Right cardiac atrium (tissue), 5 donors: Measurements from ENCODE around the gene MT1H. TPM values are rescaled to one million over a fixed set of nuclear protein-coding genes. Genes with fewer than 3 reads are reported as not detected.

Source experiments
- ATAC-seq, 2 donors: fragments of 200-7000 bp; cut with Tn5 transposase; one replicate each; pipeline versions ENCODE4 v1.8.0 to v1.9.1; 2020; ENCODE audit warnings: moderate library complexity in 2 of 2, mild to moderate bottlenecking in 1 of 2
- DNase-seq, 3 donors: peaks; one replicate each; pipeline ENCODE4 v3.0.0-alpha.2; 2020
- H3K27ac ChIP-seq: one replicate; pipeline ENCODE4 v1.5.1; 2013; ENCODE audit warnings: mild to moderate bottlenecking, low read length, control low read depth, moderate library complexity
- H3K27me3 ChIP-seq: one replicate; pipeline ENCODE4 v1.6.1; 2013; ENCODE audit not compliant: control insufficient read depth, insufficient read depth
- H3K4me1 ChIP-seq: one replicate; pipeline ENCODE4 v1.6.1; 2013; ENCODE audit warnings: low read length; ENCODE audit not compliant: control insufficient read depth, insufficient read depth
- H3K4me3 ChIP-seq: one replicate; pipeline ENCODE4 v1.5.1; 2013; ENCODE audit warnings: low read length, control low read depth
- H3K9me3 ChIP-seq: one replicate; pipeline ENCODE4 v1.6.1; 2013; ENCODE audit warnings: low read length; ENCODE audit not compliant: control insufficient read depth
- WGBS: extraction: QIAGEN DNeasy Blood & Tissue Kit; methylation state at CpG from one replicate; pipeline ENCODE4 v1.1.7; 2013; 5-methylcytosine and 5-hydroxymethylcytosine counted together
- intact Hi-C, 4 donors: fragments of 100-400 bp; cut with DNase I; formaldehyde crosslinking; loops; one replicate each; pipeline versions ENCODE4 v1.11.0 to v1.14.0; 2022 to 2023
- polyA plus RNA-seq: library from polyadenylated mRNA; stranded (reverse); fragments of 200-250 nt; gene quantifications from one replicate; pipeline ENCODE4 v1.2.3, GENCODE V29; 2013
- total RNA-seq, 4 donors: library from RNA; stranded (reverse); fragmentation: NEBNext Ultra II Directional; extraction: Animal tissue kit (Norgen Biotek cat#: 25700); gene quantifications; one replicate each; pipeline ENCODE4 v1.2.1, GENCODE V29; 2021
- donor health status: healthy with polysubstance abuse.
- donor health status: DM: no; HTN: yes; CAD: no.
- donor health status: DM: no; HTN: no; CAD: no.
- donor health status: DM: no; HTN: yes; CAD: no; lungs with severe emphysema.
- donor health status: DM: yes; HTN: yes; CAD: no.

The MT1H gene
- total and polyA plus RNA-seq, 5 donors: not detected

DNA sequence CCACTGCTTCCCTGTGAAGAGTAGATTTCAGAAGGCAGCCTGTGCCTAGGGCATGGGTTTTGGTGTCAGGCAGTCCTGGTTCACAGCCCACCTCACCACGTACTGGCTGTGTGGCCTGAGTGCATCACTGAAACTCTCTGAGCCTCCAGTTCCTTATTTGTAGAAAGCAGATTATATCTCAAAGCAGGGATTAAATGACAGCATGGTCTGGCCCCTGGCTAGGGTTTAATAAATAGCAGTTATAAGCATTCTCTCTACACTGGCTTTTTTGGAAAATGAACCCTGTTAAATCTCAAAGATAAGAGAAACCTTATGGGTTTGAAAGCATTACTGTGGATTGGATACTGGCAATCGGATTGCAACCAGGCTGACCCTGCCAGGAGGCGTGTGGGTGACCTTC is 40.1 kb upstream of the MT1H start:
- Histone ChIP-seq H3K4me3 (no peak overlapping the region), H3K9me3 (no peaks in the 10 kb centered on the region), H3K27ac (no peak overlapping the region), H3K4me1 (peaks cover 5% of the 10 kb centered on the region), H3K27me3 (no peaks in the 10 kb centered on the region)
- ATAC-seq: no peak
- DNase-seq: no peak
- 83% methylated on average over 3 of the region's 3 CpGs for WGBS
- intact Hi-C loops: no loop called here

DNA sequence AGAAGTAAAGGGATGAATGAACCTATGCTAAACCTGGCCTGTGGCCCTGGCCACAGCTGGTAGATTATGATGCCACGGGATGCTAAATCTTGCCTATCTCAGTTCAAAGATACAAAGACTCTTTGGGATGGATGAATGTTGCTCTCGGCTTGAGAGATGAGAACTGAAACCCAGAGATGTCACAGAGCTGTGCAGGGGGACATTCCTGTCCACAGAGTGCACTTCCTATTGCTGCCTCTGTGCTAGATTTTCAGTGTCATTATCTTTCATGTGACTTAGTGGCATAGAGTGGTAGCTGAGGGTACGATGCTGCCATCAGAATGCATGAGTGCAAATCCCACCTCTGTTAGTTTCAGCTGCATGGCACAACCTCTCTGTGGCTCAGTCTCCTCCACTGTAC is 39.5 kb upstream of the MT1H start:
- H3K27ac ChIP-seq: no peak overlapping the region
- H3K4me1 ChIP-seq: peaks cover 5% of the 10 kb centered on the region
- 73% methylated on average over 3 of the region's 3 CpGs for WGBS
- no peaks in the 10 kb centered on the region for H3K9me3 ChIP-seq
- no peaks in the 10 kb centered on the region for H3K27me3 ChIP-seq
- H3K4me3 ChIP-seq: no peak overlapping the region
- DNase-seq (no peak), ATAC-seq (no peak)
- intact Hi-C loops: no loop called here

DNA sequence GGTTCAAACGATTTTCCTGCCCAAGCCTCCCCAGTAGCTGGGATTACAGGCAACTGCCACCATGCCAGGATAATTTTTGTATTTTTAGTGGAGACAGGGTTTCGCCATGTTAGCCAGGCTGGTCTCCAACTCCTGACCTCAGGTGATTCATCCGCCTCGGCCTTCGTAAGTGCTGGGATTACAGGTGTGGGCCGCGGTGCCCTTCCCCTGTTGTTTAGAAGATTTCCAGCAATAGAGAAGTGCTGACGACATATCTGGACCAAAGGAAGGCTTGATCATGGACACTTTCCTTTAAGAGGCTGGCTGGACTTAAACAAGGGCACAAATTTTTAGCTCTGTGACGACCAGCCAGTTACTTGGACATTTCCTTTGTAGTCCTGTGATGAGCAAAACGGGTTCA is 38.4 kb upstream of the MT1H start:
- Histone ChIP-seq H3K9me3 (no peaks in the 10 kb centered on the region), H3K4me3 (no peak overlapping the region), H3K27ac (no peak overlapping the region), H3K27me3 (no peaks in the 10 kb centered on the region), H3K4me1 (peaks cover 2% of the 10 kb centered on the region)
- intact Hi-C loops: no loop called here
- ATAC-seq: no peak
- 90% methylated on average over 10 of the region's 10 CpGs for WGBS
- no peak for DNase-seq

DNA sequence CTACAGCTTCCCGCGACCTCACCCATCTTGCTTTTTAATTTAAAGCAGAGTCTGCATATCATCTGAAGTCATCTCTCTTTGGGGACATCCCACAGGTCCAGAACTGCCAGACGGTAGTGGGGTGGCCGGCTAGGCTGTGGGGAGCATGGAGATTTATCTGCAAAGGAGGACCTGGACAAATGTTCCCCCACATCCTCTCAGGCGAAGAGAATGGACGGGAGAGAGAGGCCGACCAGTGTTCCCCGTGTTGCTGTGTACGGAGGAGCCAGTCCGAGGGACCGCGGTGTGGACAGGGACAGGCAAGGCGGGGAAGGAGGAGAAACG is 37.8 kb upstream of the MT1H start:
- H3K4me3 ChIP-seq: peak overlapping the region; percentile 41
- intact Hi-C loops: no loop called here
- no peaks in the 10 kb centered on the region for H3K9me3 ChIP-seq
- H3K27ac ChIP-seq: peak overlapping the region; percentile 75
- no peaks in the 10 kb centered on the region for H3K4me1 ChIP-seq
- 19% methylated on average over 14 of the region's 14 CpGs for WGBS
- ATAC-seq: no peak
- no peak for DNase-seq
- H3K27me3 ChIP-seq: no peaks in the 10 kb centered on the region

DNA sequence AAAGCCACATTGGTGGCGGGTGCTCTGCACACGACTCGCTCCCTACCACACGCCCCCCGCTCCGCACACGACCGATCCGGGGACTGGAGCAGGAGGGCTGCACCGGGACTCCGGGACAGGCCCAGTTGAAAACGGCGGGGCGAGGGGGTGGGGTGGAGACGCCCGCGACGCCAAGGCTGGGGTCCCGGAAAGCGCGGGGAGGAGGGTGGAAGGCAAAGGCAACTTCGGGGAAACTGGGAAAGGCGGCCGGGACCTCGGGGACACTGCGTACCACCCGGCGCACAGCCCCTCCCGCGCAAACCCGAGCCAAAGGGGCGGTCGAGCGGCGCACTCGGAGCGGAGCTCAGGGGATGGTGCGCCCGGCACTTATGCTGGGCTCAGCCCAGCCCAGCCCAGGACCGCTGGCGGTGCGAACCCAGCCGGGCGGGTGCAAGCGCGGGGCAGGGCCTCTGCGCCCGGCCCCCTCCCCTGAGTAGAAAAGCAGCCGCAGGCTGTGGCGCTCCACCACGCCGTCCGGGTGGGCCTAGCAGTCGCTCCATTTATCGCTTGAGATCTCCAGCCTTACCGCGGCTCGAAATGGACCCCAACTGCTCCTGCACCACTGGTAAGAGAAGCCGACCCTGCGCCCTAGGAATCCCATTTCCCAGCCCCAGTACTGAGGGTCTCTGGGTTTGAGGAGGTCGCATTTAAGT is 37.3 kb upstream of the MT1H start, which contains the start of gene MT1M:
MT1M (plus strand) TSS at position 504 of the 692 bp plus-strand sequence; CDS start at position 577, 73 bp downstream.
- WGBS: under 1% methylated on average over 61 of the region's 61 CpGs
- no peaks in the 10 kb centered on the region for H3K27me3 ChIP-seq
- peak within 1 kb of the TSS; percentile 41 for H3K4me3 ChIP-seq
- peak within 1 kb of the TSS; percentile 75 for H3K27ac ChIP-seq
- ATAC-seq (peak; percentile 93 to 94), DNase-seq (peak; percentile 87 to 92 (median 89))
- no peaks in the 10 kb centered on the region for H3K9me3 ChIP-seq
- no peaks in the 10 kb centered on the region for H3K4me1 ChIP-seq
- intact Hi-C loops: no loop called here

DNA sequence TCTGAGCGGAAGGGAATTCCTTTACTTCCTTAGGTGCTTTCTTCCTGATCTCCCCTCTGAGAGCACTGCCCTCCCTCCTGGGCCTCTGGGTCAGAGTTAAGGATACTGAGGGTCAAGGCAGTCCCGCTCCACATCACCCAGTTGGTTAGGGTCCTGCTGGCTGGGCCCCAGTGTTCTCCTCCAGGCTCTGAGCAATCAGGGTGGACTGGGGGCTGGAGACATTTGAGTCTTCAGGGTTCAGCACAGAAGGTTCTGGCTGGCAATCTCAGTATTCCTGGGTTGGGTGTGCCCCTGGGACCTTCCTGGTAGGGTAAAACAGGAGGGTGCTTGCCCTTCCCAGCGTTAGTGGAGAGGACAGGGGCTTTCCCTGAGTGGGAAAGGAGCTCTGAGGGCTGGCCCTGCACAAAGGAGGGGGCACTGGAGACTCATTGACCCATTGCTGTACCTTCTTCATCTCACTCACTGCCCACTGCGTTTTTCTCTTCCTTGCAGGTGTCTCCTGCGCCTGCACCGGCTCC is 36.7 kb upstream of the MT1H start:
- ATAC-seq (peak; percentile 1 to 3), DNase-seq (peak in 1 of 3 donors; percentile 18)
- peak overlapping the region; percentile 41 for H3K4me3 ChIP-seq
- 51% methylated on average over 6 of the region's 6 CpGs for WGBS
- H3K27me3 ChIP-seq: no peaks in the 10 kb centered on the region
- H3K27ac ChIP-seq: peak overlapping the region; percentile 30
- H3K4me1 ChIP-seq: no peaks in the 10 kb centered on the region
- intact Hi-C loops: no loop called here
- H3K9me3 ChIP-seq: no peaks in the 10 kb centered on the region

DNA sequence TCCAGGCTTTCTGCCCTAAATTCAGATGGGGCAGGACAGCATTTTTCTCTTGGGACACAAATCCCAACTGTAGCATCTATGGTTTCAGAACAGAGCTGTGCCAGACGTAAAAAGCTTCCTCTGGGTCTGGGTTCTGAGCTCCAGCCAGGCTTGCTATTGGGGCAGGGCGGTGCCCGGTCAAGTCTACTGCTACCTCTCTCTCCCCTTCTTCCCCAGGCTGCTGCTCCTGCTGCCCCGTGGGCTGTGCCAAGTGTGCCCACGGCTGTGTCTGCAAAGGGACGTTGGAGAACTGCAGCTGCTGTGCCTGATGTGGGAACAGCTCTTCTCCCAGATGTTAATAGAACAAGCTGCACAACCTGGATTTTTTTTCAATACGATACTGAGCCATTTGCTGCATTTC is 36.1 kb upstream of the MT1H start:
- Histone ChIP-seq H3K4me3 (no peak overlapping the region), H3K27ac (no peak overlapping the region), H3K9me3 (no peaks in the 10 kb centered on the region), H3K27me3 (no peaks in the 10 kb centered on the region), H3K4me1 (peaks cover under 1% of the 10 kb centered on the region)
- intact Hi-C loops: no loop called here
- no peak for DNase-seq
- whole genome bisulfite sequencing: 60% methylated on average over 7 of the region's 7 CpGs
- ATAC-seq: no peak

DNA sequence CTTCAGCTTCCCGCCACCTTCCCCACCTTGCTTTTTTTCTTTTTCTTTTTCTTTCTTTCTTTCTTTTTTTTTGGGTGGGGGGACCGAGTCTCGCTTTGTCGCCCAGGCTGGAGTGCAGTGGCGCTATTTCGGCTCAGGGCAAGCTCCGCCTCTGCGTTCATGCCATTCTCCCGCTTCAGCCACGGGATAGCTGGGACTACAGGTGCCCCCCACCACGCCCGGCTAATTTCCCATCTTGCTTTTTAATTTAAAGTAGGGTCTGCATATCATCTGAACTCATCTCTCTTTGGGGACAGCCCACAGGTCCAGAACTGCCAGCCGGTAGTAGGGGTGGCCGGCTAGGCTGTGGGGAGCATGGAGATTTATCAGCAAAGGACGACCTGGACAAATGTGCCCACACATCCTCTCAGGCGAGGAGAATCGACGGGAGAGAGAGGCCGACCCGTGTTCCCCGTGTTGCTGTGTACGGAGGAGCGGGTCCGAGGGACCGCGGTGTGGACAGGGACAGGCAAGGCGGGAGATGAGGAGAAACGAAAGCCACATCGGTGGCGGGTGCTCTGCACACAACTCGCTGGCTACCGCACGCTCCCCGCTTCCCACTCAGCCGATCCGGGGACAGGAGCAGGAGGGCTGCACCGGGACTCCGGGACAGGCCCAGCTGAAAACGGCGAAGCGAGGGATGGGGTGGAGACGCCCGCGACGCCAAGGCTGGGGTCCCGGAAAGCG is 34.7 kb upstream of the MT1H start:
- WGBS: 26% methylated on average over 47 of the region's 47 CpGs
- intact Hi-C loops: no loop called here
- H3K27ac ChIP-seq: no peak overlapping the region
- H3K4me1 ChIP-seq: peaks cover 1% of the 10 kb centered on the region
- ATAC-seq (no peak), DNase-seq (peak in 1 of 3 donors; percentile 27)
- no peaks in the 10 kb centered on the region for H3K27me3 ChIP-seq
- H3K4me3 ChIP-seq: peak overlapping the region; percentile 5
- no peaks in the 10 kb centered on the region for H3K9me3 ChIP-seq

DNA sequence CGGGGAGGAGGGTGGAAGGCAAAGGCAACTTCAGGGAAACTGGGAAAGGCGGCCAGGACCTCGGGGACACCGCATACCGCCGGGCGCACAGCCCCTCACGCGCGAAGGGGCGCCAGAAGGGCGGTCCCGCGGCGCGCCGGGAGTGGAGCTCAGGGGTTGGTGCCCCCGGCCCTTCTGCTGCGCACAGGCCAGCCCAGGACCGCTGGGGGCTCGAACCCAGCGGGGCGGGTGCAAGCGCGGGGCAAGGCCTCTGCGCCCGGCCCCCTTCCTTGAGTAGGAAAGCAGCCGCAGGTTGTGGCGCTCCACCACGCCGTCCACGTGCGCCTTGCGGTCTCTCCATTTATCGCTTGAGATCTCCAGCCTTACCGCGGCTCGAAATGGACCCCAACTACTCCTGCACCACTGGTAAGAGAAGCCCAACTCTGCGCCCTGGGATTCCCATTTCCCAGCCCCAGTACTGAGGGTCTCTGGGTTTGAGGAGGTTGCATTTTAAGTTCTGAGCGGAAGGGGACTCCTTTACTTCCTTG is 34.1 kb upstream of the MT1H start:
- Histone ChIP-seq H3K9me3 (no peaks in the 10 kb centered on the region), H3K27ac (no peak overlapping the region), H3K4me3 (peak overlapping the region; percentile 5), H3K4me1 (peaks cover 1% of the 10 kb centered on the region), H3K27me3 (no peaks in the 10 kb centered on the region)
- WGBS: 15% methylated on average over 40 of the region's 40 CpGs
- ATAC-seq: no peak
- DNase-seq: no peak
- intact Hi-C loops: no loop called here

DNA sequence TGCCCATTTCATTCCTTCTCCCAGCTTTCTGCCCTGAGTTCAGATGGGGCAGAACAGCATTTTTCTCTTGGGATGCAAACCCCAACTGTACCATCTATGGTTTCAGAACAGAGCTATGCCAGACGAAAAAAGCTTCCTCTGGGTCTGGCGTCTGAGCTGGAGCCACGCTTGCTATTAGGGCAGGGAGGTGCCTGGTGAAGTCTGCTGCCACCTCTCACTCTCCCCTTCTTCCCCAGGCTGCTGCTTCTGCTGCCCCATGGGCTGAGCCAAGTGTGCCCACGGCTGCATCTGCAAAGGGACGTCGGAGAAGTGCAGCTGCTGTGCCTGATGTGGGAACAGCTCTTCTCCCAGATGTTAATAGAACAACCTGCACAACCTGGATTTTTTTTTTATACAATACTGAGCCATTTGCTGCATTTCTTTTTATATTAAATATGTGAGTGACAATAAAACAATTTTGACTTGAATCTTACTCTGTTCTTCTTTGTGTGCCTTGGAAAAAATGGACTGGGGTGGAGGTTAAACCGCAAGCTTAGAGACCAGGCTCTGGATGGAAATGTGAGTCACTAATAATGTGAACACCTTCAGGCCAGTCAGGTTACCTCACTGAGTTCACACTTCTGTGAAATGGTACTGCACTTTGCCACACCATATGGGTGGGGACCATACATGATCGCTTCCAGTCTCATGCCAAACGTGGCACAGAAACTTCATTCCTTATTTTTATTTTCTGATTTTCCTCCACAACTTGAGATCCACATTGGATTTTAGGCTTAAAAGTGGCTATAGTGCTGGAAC is 32.8 kb upstream of the MT1H start:
- Histone ChIP-seq H3K27me3 (no peaks in the 10 kb centered on the region), H3K9me3 (no peaks in the 10 kb centered on the region), H3K4me3 (no peak overlapping the region), H3K4me1 (peaks cover 1% of the 10 kb centered on the region), H3K27ac (no peak overlapping the region)
- ATAC-seq (no peak), DNase-seq (no peak)
- intact Hi-C loops: no loop called here
- 50% methylated on average over 9 of the region's 9 CpGs for WGBS
